ENCODE data around the gene ASPDH.

ASPDH gene

GRCh38 chr19:50549927-50550593 lies 36.3 kb upstream of the ASPDH start:
- H3K27ac ChIP-seq = no peak overlapping the region
- no peak for TF ChIP-seq CTCF (IDR thresholded peaks at IDR 0.05; ENCODE audit: low read depth, low read length, missing control alignments)
- in situ Hi-C loops (cut with HindIII; ENCODE audit: low pct_ligation_motif_present, low sequenced_read_pairs) = no loop called here
- no peak for DNase-seq
- H3K4me3 ChIP-seq (ENCODE audit: low read depth, low read length) = no peak overlapping the region
- peaks cover 25% of the 10 kb centered on the region for H3K27me3 ChIP-seq (replicated peaks)
- no peaks in the 10 kb centered on the region for H3K36me3 ChIP-seq (replicated peaks)

- in situ Hi-C loops (cut with HindIII; ENCODE audit: low pct_ligation_motif_present, low sequenced_read_pairs) = no loop called here
- Histone ChIP-seq H3K27ac (no peak overlapping the region), H3K27me3 (replicated peaks) (peaks cover 25% of the 10 kb centered on the region), H3K36me3 (replicated peaks) (no peaks in the 10 kb centered on the region), H3K4me3 (ENCODE audit: low read depth, low read length) (no peak overlapping the region)
- DNase-seq = no peak
- TF ChIP-seq CTCF (IDR thresholded peaks at IDR 0.05; ENCODE audit: low read depth, low read length, missing control alignments) = no peak
Measured at GRCh38 chr19:50549059-50549926, 35.6 kb upstream of the ASPDH start.

- no peak for TF ChIP-seq CTCF (IDR thresholded peaks at IDR 0.05; ENCODE audit: low read depth, low read length, missing control alignments)
- Histone ChIP-seq H3K27ac (no peak overlapping the region), H3K27me3 (replicated peaks) (peaks cover 25% of the 10 kb centered on the region), H3K36me3 (replicated peaks) (no peaks in the 10 kb centered on the region), H3K4me3 (ENCODE audit: low read depth, low read length) (no peak overlapping the region)
- in situ Hi-C loops (cut with HindIII; ENCODE audit: low pct_ligation_motif_present, low sequenced_read_pairs) = no loop called here
- DNase-seq = no peak
Measured at GRCh38 chr19:50548191-50549058, 34.7 kb upstream of the ASPDH start.

- in situ Hi-C loops (cut with HindIII; ENCODE audit: low pct_ligation_motif_present, low sequenced_read_pairs) = no loop called here
- H3K36me3 ChIP-seq (replicated peaks) = no peaks in the 10 kb centered on the region
- DNase-seq = no peak
- no peak overlapping the region for H3K4me3 ChIP-seq (ENCODE audit: low read depth, low read length)
- peaks cover 22% of the 10 kb centered on the region for H3K27me3 ChIP-seq (replicated peaks)
- no peak for TF ChIP-seq CTCF (IDR thresholded peaks at IDR 0.05; ENCODE audit: low read depth, low read length, missing control alignments)
- no peak overlapping the region for H3K27ac ChIP-seq
Measured at GRCh38 chr19:50547385-50548190, 33.9 kb upstream of the ASPDH start.

GRCh38 chr19:50546527-50547221 lies 33.0 kb upstream of the ASPDH start:
- H3K27ac ChIP-seq = no peak overlapping the region
- H3K36me3 ChIP-seq (replicated peaks) = no peaks in the 10 kb centered on the region
- in situ Hi-C loops (cut with HindIII; ENCODE audit: low pct_ligation_motif_present, low sequenced_read_pairs) = no loop called here
- DNase-seq = no peak
- no peak overlapping the region for H3K4me3 ChIP-seq (ENCODE audit: low read depth, low read length)
- no peak for TF ChIP-seq CTCF (IDR thresholded peaks at IDR 0.05; ENCODE audit: low read depth, low read length, missing control alignments)
- peaks cover 17% of the 10 kb centered on the region for H3K27me3 ChIP-seq (replicated peaks)

All from brain microvascular endothelial cell (primary cell).